Suprapubic skin (tissue), 3 donors: Measurements from ENCODE around the gene PDGFB.

Source experiments
- POLR2A ChIP-seq, 2 donors: fragments of 450-650 bp; IDR thresholded peaks; one replicate each; pipeline ENCODE4 v1.6.1; 2017; ENCODE audit warnings: antibody characterized with exemption in 2 of 2, mild to moderate bottlenecking in 2 of 2, moderate library complexity in 2 of 2
- TF ChIP-seq, protein P1 (sequence below), 2 donors: fragments of 200-600 bp in 1 of 2; fragments of 450-650 bp in 1 of 2; sonication (generic) in 1 of 2; IDR thresholded peaks; one replicate each; pipeline ENCODE4 v1.5.1; 2016 to 2019; ENCODE audit warnings: antibody characterized with exemption in 2 of 2, mild to moderate bottlenecking in 1 of 2, moderate library complexity in 1 of 2

DNA sequence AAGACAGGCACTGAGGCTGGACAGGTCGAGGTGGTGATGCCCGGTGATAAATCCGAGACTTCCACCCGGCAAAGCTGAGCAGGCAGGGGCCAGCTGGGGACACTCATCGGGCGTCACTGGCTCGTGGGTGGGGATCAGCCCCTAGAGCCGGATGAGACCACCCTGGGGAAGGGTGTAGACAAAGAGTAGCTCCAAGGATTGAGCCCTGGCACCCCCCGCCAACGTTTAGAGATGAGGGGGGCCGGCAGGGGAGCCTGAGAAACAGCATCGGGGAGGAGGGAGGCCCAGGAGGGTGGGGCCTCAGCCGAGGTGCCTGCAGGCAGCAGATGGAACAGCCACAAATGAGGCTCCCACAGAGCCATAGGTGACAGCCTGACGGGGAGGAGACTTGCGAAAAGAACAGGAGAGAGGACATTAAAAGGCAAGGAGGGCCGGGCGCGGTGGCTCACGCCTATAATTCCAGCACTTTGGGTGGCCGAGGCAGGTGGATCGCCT lies 64.9 kb downstream of the PDGFB start:
- TF ChIP-seq, protein P1, sequence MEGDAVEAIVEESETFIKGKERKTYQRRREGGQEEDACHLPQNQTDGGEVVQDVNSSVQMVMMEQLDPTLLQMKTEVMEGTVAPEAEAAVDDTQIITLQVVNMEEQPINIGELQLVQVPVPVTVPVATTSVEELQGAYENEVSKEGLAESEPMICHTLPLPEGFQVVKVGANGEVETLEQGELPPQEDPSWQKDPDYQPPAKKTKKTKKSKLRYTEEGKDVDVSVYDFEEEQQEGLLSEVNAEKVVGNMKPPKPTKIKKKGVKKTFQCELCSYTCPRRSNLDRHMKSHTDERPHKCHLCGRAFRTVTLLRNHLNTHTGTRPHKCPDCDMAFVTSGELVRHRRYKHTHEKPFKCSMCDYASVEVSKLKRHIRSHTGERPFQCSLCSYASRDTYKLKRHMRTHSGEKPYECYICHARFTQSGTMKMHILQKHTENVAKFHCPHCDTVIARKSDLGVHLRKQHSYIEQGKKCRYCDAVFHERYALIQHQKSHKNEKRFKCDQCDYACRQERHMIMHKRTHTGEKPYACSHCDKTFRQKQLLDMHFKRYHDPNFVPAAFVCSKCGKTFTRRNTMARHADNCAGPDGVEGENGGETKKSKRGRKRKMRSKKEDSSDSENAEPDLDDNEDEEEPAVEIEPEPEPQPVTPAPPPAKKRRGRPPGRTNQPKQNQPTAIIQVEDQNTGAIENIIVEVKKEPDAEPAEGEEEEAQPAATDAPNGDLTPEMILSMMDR (IDR thresholded peaks at IDR 0.05), result no peak
- no peak for TF ChIP-seq POLR2A (IDR thresholded peaks at IDR 0.05)
